Stimulated activated CD8-positive, alpha-beta memory T cell treated with anti-CD3 and anti-CD28 coated beads, Interleukin-15, amount 100 ng/mL, for 24 hours (primary cell): Measurements from ENCODE around the gene BLM.
"Not testable (repeated sequence)": the region's sequence is repeated elsewhere in the genome, so short reads cannot be mapped to it uniquely, and the experiment has no call there.

Source experiments
- DNase-seq: peaks from one replicate; pipeline ENCODE4 v3.0.0-alpha.2; 2020; ENCODE audit warnings: low read depth

The BLM gene

DNA sequence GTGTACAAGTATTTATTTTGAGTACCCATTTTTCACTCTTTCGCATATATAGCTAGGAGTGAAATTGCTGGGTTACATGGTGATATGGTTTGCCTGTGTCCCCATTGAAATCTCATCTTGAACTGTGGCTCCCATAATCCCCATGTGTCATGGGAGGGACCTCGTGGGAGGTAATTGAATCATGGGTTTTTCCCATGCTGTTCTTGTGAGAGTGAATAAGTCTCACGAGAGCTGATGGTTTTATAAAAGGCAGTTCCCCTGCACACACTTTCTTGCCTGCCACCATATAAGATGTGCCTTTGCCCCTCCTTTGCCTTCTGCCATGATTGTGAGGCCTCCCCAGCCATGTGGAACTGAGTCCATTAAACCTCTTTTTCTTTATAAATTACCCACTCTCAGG is 23.4 kb downstream of the BLM start:
- DNase-seq: not testable (repeated sequence)

DNA sequence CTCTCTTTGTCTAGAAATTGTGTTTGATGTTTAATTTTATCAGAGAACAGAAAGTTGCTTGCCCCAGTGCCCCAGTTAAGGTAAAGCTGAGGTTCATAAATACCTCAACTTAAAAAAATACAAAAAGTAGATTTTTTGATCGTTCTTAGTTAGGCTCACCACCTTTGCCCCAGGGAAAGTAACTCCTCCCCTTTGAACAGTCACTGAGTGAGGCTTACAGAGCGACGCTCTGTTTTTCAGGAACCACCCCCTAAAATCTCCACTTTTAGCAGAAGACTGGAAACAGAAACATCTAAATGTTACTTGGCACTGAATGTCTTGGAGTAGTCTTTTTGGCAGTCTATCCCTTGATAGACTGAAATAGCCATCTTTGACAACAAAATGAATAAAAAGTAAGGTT is 24.9 kb downstream of the BLM start:
- DNase-seq: no peak

GRCh38 chr15:90743407-90743806 is 26.3 kb downstream of the BLM start:
- DNase-seq: no peak

- DNase-seq: no peak
Observed at GRCh38 chr15:90744759-90745402, 27.7 kb downstream of the BLM start.

DNA sequence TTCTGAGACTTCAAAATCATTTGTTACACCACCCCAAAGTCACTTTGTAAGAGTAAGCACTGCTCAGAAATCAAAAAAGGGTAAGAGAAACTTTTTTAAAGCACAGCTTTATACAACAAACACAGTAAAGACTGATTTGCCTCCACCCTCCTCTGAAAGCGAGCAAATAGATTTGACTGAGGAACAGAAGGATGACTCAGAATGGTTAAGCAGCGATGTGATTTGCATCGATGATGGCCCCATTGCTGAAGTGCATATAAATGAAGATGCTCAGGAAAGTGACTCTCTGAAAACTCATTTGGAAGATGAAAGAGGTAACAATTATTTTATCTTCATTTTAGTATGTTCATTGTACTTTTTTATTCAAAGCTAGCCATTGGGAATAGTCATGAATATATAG is 32.6 kb downstream of the BLM start:
- DNase-seq: no peak

DNA sequence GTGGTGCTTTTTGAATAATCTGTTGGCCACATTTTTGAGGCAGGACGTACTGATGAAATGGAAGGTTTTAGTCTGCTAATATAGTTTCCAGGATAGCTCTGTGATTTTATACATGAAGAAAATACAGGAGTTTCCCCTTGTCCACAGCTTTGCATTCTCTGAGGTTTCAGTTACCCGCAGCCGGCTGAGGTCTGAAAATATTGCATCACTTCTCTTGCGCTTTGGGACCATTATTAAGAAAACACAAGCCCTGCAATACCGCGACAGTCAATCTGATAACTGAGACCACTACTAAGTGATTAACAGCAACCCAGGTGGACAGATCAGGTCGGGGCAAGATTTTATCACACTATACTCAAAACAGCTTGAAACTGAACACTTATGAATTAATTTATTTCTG is 33.0 kb downstream of the BLM start:
- no peak for DNase-seq

GRCh38 chr15:90751300-90751825 is 34.2 kb downstream of the BLM start:
- DNase-seq: no peak

DNA sequence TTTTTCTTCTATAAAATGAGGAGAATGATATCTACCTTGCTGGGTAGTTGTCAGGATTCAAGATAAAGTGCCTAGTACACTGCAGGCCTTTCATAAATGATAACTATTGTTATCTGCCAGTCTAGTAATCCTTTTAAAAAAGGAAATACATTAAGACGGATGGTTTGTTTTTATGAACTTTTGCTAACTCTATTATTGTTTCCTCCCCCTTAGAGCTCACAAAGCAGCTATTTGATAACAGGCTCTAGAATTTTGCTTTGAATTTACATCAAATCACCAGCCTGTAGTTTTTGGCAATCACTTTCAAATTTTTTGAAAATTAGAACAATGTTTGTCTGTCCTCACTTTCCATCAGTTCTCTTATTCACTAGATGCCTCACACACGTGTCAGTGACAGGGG is 39.8 kb downstream of the BLM start:
- no peak for DNase-seq

GRCh38 chr15:90757461-90757860 is 40.3 kb downstream of the BLM start:
- DNase-seq: no peak

DNA sequence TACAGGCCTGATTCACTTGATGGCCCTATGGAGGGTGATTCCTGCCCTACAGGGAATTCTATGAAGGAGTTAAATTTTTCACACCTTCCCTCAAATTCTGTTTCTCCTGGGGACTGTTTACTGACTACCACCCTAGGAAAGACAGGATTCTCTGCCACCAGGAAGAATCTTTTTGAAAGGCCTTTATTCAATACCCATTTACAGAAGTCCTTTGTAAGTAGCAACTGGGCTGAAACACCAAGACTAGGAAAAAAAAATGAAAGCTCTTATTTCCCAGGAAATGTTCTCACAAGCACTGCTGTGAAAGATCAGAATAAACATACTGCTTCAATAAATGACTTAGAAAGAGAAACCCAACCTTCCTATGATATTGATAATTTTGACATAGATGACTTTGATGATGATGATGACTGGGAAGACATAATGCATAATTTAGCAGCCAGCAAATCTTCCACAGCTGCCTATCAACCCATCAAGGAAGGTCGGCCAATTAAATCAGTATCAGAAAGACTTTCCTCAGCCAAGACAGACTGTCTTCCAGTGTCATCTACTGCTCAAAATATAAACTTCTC is 43.6 kb downstream of the BLM start:
- DNase-seq: no peak

DNA sequence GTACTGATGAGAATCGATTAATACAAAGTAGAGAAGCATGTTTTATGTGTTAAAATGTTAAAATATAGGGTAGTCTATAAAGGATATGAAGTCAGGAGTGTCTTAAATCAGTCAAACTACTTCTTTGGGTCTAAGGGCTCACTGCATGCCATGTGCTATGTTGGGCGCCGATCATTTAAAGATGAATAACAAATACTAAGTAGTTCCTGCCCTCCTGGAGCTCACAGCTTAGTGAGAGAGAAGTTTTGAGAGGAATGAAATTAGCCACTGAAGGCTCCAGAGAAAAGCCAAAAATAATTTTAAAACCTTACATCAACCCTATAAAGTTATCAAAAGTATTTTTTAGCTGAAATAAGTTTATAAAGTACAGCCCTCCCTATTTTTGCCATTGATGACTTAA is 44.5 kb downstream of the BLM start:
- no peak for DNase-seq

- no peak for DNase-seq
Observed at GRCh38 chr15:90762109-90762508, 45.0 kb downstream of the BLM start.

GRCh38 chr15:90763366-90764099 is 46.4 kb downstream of the BLM start:
- DNase-seq: no peak

- DNase-seq: no peak
Observed at GRCh38 chr15:90765531-90765930, 48.4 kb downstream of the BLM start.

DNA sequence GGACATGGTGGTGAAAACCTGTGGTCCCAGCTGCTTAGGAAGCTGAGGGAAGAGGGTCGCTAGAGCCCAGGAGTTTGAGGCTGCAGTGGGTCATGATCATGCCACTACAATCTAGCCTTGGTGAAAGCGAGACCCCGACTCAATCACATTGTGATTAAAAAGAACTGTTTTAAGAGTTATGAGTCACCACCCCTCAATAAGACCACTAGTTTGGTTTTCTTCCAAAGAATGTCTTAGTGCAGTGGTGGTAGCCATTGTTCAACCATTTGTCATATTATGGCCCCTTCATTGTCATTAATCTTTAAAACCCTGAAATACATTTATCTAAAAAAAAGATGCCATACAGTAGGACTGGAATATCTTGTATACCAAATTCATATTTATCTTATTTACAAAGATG is 48.8 kb downstream of the BLM start:
- no peak for DNase-seq

GRCh38 chr15:90769375-90769774 is 52.2 kb downstream of the BLM start:
- no peak for DNase-seq

DNA sequence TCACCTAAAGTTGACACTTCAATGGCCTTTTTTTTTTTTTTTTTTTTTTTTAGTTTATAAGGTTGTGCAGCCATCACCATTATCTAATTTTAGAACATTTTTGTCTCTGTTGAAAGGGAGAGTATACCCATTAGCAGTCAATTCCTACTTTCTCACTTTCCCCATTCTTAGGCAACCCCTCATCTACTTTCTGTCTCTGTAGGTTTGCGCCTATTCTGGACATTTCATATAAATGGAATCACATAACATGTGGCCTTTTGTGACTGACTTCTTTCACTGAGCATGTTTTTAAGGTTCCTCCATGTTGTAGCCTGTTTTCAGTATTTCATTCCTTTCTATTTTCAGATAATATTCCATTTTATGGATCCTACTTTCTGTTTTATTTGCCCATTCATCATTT is 56.3 kb downstream of the BLM start:
- no peak for DNase-seq

DNA sequence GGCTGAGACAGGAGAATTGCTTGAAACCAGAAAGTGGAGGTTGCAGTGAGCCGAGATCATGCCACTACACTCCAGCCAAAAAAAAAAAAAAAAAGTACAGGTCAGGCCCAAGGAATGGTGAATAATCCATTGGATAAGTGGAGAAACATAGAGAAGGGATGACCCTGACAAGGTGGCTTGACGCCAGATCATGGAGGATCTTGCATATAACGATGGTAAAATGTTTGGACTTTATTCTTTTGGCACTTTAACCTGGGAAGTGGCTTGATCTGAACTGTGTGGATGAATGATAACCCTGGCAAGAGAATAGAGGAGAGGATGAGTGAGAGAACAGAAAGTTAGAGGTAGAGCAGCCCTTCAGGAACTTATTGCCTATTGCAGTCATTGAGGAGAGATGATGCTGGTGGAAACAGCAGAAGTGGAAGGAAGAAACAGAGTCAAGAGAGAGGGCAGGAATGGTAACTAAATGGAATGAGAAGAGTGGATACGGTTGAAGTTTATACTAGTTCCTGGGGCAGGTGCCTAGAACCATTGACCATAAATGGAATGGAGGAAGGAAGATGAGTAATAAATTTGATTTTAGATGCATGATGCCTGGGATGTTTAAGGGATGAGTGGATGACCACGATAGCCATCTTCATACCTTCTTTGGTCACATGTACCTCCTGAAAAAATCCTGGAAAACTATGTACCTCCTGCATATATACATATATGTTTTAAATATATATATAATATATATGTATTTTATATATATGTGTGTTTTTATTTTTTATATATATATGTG is 57.8 kb downstream of the BLM start:
- no peak for DNase-seq

DNA sequence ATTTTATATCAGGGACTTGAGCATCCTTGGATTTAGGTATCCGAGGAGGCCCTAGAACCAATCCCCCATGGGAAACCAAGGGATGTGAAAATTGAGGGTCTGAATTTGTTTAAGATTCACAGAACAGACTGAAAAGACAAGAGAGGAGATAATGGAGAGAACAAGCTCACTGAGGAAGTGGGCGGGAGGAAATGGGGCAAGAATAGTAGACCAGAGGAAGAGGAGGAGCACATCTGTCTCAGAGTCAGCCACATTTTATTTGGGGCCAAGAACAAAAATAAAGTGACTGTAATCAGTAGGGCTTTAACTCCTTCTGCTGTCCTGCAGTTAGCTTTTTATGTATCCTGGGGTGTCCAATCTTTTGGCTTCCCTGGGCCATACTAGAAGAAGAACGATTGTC is 63.8 kb downstream of the BLM start:
- DNase-seq: no peak

DNA sequence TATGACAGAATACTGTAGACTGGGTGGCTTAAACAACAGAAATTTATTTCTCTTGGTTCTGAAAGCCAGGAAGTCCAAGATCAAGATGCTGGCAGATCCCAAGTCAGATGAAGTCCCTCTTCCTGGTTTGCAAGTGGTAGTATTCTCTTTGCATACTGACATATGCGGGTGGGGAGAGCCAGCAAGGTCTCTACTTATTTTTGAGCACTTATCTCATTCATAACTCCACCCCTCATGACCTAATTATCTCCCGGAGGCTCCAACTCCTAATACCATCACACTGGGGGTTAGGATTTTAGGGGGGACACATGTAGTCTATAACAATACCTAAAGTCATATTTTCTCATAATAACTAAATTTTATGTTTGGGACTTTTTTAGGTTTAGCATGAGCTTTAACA is 65.3 kb downstream of the BLM start:
- no peak for DNase-seq

GRCh38 chr15:90787881-90788280 is 70.7 kb downstream of the BLM start:
- DNase-seq: no peak

GRCh38 chr15:90789462-90789861 is 72.3 kb downstream of the BLM start:
- no peak for DNase-seq

DNA sequence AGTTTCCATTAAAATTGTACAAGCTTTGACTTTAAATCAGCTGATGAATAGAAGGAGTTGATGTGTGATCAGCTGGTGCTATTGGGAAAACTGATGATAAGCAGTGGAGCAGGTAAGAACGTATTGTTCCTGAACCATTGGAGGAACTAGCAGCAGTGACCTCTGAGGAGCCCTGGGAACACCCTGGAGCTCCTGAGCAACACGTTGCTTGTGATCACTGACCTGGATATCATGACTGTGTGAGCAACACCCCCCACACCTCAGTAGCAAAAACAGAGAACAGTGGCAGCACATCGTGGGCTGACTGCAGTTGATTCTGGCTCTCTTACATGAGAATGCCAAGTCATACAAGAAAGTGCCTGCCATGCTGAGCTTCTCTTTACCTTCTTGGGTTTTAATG is 72.9 kb downstream of the BLM start:
- DNase-seq: no peak
